GM06990 (cell line): ENCODE data around the gene ABCG2.

Source experiments
- DNase-seq: peaks from one replicate; pipeline ENCODE4 v3.0.0-alpha.2; 2011; ENCODE audit not compliant: insufficient read length; ENCODE audit errors: extremely low read depth
- H3K27me3 ChIP-seq: replicated peaks from 2 replicates; pipeline ENCODE4 v1.6.0; 2011; ENCODE audit warnings: low read length; ENCODE audit not compliant: control insufficient read depth, insufficient read depth
- H3K36me3 ChIP-seq: 2 replicates; pipeline ENCODE4 v1.5.1; 2011; ENCODE audit warnings: low read length; ENCODE audit not compliant: control insufficient read depth, insufficient read depth
- H3K4me3 ChIP-seq: replicated peaks from 2 replicates; pipeline ENCODE4 v1.5.1; 2011; ENCODE audit warnings: low read depth, mild to moderate bottlenecking, control low read depth, low read length
- TF ChIP-seq, protein P1 (sequence below): IDR thresholded peaks from 2 replicates; pipeline ENCODE4 v1.5.1; 2011; ENCODE audit warnings: low read length, control low read depth, mild to moderate bottlenecking, inconsistent platforms; ENCODE audit not compliant: insufficient read depth, poor library complexity, severe bottlenecking

ABCG2 gene

DNA sequence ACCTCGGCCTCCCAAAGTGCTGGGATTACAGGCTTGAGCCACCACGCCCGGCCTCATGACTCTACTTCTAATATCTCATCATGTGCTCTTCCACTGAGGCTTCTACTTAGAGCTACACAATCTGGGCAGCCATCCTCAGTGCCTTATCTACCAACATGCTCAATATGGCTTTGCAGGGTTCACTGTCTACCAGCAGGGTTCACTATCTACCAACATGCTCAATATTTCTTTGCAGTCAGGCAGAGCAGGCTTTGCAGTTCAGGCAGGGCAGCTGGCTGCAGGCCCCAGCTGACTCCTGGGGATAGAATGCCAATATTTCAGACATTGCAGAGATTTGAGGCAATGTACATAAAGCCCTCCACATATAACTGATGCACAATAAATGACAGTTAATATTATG is 103.5 kb downstream of the ABCG2 start:
- Histone ChIP-seq H3K27me3 (no peaks in the 10 kb centered on the region), H3K4me3 (no peak overlapping the region), H3K36me3 (peaks cover 4% of the 10 kb centered on the region)
- no peak for DNase-seq
- TF ChIP-seq, protein P1, sequence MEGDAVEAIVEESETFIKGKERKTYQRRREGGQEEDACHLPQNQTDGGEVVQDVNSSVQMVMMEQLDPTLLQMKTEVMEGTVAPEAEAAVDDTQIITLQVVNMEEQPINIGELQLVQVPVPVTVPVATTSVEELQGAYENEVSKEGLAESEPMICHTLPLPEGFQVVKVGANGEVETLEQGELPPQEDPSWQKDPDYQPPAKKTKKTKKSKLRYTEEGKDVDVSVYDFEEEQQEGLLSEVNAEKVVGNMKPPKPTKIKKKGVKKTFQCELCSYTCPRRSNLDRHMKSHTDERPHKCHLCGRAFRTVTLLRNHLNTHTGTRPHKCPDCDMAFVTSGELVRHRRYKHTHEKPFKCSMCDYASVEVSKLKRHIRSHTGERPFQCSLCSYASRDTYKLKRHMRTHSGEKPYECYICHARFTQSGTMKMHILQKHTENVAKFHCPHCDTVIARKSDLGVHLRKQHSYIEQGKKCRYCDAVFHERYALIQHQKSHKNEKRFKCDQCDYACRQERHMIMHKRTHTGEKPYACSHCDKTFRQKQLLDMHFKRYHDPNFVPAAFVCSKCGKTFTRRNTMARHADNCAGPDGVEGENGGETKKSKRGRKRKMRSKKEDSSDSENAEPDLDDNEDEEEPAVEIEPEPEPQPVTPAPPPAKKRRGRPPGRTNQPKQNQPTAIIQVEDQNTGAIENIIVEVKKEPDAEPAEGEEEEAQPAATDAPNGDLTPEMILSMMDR: peak; percentile 24

DNA sequence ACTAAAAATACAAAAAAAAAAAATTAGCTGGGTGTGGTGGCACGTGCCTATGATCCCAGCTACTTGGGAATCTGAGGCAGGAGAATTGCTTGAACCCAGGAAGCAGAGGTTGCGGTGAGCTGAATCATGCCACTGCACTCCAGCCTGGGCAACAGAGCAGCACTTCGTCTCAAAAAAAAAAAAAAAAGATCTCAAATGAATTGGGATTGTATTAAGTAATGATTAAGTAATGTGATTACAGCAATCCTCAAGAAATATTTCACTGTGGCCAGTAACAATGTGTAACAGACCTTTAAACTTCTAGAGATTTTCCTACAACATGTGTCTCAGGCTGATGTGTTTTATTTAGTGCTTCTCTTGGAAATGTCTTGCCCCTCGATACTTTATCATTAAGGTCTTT is 104.2 kb downstream of the ABCG2 start:
- Histone ChIP-seq H3K36me3 (peaks cover 3% of the 10 kb centered on the region), H3K4me3 (no peak overlapping the region), H3K27me3 (no peaks in the 10 kb centered on the region)
- no peak for DNase-seq
- TF ChIP-seq, protein P1: no peak

DNA sequence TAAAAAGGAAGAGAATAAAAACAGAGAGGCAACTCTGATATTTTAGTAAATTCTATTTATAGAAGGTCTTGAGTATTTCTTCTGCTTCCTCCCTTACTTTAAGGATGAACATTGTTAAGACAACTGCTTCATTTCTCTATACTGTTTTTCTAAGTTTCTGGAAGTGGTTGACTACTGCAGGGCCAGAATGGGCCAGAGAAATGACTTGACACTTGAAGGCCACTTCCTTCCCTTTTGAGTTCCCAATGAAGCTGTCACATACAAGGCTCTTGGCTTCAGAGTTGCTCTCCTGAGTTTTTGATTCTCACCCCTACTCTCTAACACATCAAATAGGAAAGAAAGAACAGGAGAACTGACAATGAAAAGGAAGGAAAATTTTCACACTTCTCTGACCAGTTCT is 113.4 kb downstream of the ABCG2 start:
- H3K27me3 ChIP-seq: no peaks in the 10 kb centered on the region
- TF ChIP-seq, protein P1: no peak
- H3K36me3 ChIP-seq: peaks cover 5% of the 10 kb centered on the region
- no peak for DNase-seq
- H3K4me3 ChIP-seq: no peak overlapping the region

DNA sequence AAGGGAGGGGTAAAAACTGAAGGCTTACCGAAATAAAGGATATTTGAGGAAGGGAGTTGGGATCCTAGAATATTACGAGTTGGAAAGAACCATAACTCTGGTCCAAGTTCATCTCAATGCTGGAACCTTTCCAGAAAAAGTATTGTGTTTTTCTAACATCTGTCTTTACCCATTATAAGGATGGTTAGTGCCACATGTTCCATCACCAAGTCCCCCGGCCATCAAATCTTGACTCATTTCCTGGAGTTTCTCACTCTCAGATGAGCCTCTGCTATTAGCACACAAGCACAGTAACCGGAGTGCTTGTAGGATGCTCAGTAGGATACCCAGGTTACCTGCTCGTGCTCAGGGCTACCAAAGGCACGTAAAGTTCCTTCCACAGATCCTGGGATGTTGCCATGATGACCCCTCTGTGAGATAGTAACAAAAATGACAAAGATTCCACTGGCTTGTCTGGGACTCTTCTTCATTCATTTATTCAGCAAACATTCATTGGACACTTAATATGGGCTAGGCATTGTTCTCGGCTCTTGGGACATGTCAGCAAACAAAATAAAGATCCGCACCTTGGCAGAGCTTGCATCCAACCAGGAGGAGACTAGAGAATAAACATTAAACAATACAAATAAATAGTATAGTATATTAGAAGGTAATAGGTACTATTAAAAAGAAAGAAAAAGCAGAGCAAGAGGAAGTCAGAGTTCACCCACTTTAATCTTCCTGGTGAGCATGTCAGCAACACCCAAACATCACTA is 114.7 kb downstream of the ABCG2 start:
- Histone ChIP-seq H3K27me3 (no peaks in the 10 kb centered on the region), H3K4me3 (no peak overlapping the region), H3K36me3 (peaks cover 5% of the 10 kb centered on the region)
- TF ChIP-seq, protein P1: no peak
- no peak for DNase-seq

DNA sequence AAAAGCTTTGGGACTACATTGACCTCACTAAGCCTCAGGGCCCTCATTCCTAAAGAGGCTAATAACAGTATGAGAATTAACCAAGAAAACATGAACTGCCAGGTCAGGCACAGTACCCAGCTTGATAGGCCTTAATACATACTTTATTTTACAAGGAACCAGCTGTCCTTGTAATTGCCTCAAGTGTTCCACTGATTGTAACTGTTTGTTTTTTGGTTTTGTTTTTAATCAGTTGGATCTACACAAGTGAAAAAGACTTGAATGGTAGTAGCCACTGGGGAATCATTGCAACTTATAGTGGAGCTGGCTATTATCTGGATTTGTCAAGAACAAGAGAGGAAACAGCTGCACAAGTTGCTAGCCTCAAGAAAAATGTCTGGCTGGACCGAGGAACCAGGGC is 115.4 kb downstream of the ABCG2 start:
- H3K36me3 ChIP-seq: peaks cover 8% of the 10 kb centered on the region

More for the DNA sequence above, 115.4 kb downstream of the ABCG2 start:
- Histone ChIP-seq H3K4me3 (no peak overlapping the region), H3K27me3 (no peaks in the 10 kb centered on the region)
- no peak for DNase-seq
- TF ChIP-seq, protein P1: no peak
